Spleen (tissue), 11 donors: ENCODE measurements around the gene U2AF1L4. TPM values are rescaled to one million over a fixed set of nuclear protein-coding genes. Genes with fewer than 3 reads are reported as not detected.

Experiments used
- DNase-seq: peaks from one replicate; pipeline ENCODE4 v3.0.0-alpha.2; 2020
- H3K27ac ChIP-seq, 8 donors: fragments of 200-600 bp; sonication (generic) in 7 of 8; 1 replicate in 4 of 8; 2 replicates in 4 of 8; pipeline versions ENCODE4 v1.5.0 to v1.8.0; 2016 to 2021; ENCODE audit warnings: inconsistent platforms in 4 of 8, mild to moderate bottlenecking in 4 of 8, moderate library complexity in 1 of 8
- H3K27me3 ChIP-seq, 7 donors: fragments of 200-600 bp; sonication (generic) in 6 of 7; replicated peaks in 1 of 7; 1 replicate in 4 of 7; 2 replicates in 3 of 7; pipeline versions ENCODE4 v1.5.0 to v1.8.0; 2016 to 2021; ENCODE audit warnings: inconsistent platforms in 3 of 7, mild to moderate bottlenecking in 1 of 7
- H3K36me3 ChIP-seq, 6 donors: fragments of 200-600 bp; sonication (generic) in 5 of 6; 1 replicate in 4 of 6; 2 replicates in 2 of 6; pipeline versions ENCODE4 v1.5.0 to v1.8.0; 2016 to 2021; ENCODE audit warnings: inconsistent platforms in 2 of 6
- H3K4me1 ChIP-seq, 6 donors: fragments of 200-600 bp; sonication (generic) in 5 of 6; 1 replicate in 3 of 6; 2 replicates in 3 of 6; pipeline versions ENCODE4 v1.5.0 to v1.8.0; 2016 to 2021; ENCODE audit warnings: inconsistent platforms in 3 of 6
- H3K4me3 ChIP-seq, 8 donors: fragments of 200-600 bp; sonication (generic) in 7 of 8; 1 replicate in 4 of 8; 2 replicates in 4 of 8; pipeline versions ENCODE4 v1.5.0 to v1.8.0; 2016 to 2021; ENCODE audit warnings: inconsistent platforms in 4 of 8, mild to moderate bottlenecking in 4 of 8, moderate library complexity in 2 of 8
- H3K9me3 ChIP-seq, 8 donors: fragments of 200-600 bp; sonication (generic) in 7 of 8; 1 replicate in 4 of 8; 2 replicates in 4 of 8; pipeline versions ENCODE4 v1.5.0 to v1.8.0; 2016 to 2021; ENCODE audit warnings: inconsistent platforms in 4 of 8
- CTCF ChIP-seq, 11 experiments: fragments of 200-600 bp in 7 of 11; fragments of 450-650 bp in 4 of 11; sonication (generic) in 4 of 11; IDR thresholded peaks in 8 of 11; conservative IDR thresholded peaks in 3 of 11; 1 replicate in 7 of 11; 2 replicates in 4 of 11; pipeline versions ENCODE4 v1.4.0 to v1.8.0; 2016 to 2021; ENCODE audit warnings: antibody characterized with exemption in 11 of 11, inconsistent platforms in 4 of 11, mild to moderate bottlenecking in 1 of 11
- POLR2A ChIP-seq, 3 donors: fragments of 450-650 bp; IDR thresholded peaks; one replicate each; pipeline ENCODE4 v1.5.1; 2017; ENCODE audit warnings: antibody characterized with exemption in 3 of 3, mild to moderate bottlenecking in 1 of 3
- POLR2AphosphoS5 ChIP-seq, 3 donors: sonication (generic); formaldehyde crosslinking; IDR thresholded peaks; one replicate each; pipeline ENCODE4 v1.5.1; 2017; ENCODE audit warnings: antibody characterized with exemption in 3 of 3
- WGBS, 5 donors: extraction: QIAGEN DNeasy Blood & Tissue Kit in 3 of 5; methylation state at CpG; one replicate each; pipeline versions ENCODE4 v1.1.5 to v1.1.7; 2013 to 2018; 5-methylcytosine and 5-hydroxymethylcytosine counted together
- intact Hi-C: fragments of 100-400 bp; cut with DNase I; formaldehyde crosslinking; loops from one replicate; pipeline ENCODE4 v1.15.0; 2023; ENCODE audit warnings: low total_unique reads
- polyA plus RNA-seq, 3 donors: library from polyadenylated mRNA; stranded (reverse); fragments of 200-250 nt; gene quantifications; one replicate each; pipeline ENCODE4 v1.2.1, GENCODE V29; 2013
- total RNA-seq, 7 donors: library from RNA; depleted of rRNA in 3 of 7; stranded (reverse); fragments of >200 nt in 3 of 7; fragmentation: NEBNext Ultra II Directional in 4 of 7; extraction: Animal tissue kit (Norgen Biotek cat#: 25700) in 4 of 7; gene quantifications; one replicate each; pipeline versions ENCODE4 v1.1.0 to v1.2.1, GENCODE V29; 2016 to 2021
- donor health status: healthy with polysubstance abuse.
- donor health status: DM: no; HTN: no; CAD: no; lungs with moderate emphysema.
- donor health status: DM: no; HTN: no; CAD: no.
- donor health status: Bipolar disorder and iron deficiency.
- donor health status: healthy.
- donor health status: DM: no; HTN: no; CAD: no.
- donor health status: DM: yes; HTN: yes; CAD: no.

Gene U2AF1L4
- total and polyA plus RNA-seq, 10 donors, result 27.2 to 96.5 (median 29.9) TPM

- intact Hi-C loops, result no loop called here
- Histone ChIP-seq H3K4me1 (peaks cover 0 to 4% (median 0%) of the 10 kb centered on the region in 6 donors), H3K4me3 (no peak overlapping the region), H3K27ac (no peak overlapping the region), H3K36me3 (peaks cover 0 to 5% (median 0%) of the 10 kb centered on the region in 6 donors), H3K9me3 (no peaks in the 10 kb centered on the region), H3K27me3 (peaks cover 0 to 49% (median 4%) of the 10 kb centered on the region in 7 donors)
- no peak for DNase-seq
- TF ChIP-seq CTCF (IDR thresholded peaks at IDR 0.05 in 8 of 11, conservative IDR thresholded peaks at IDR 0.05 in 3 of 11) (no peak), POLR2AphosphoS5 (IDR thresholded peaks at IDR 0.05) (no peak), POLR2A (IDR thresholded peaks at IDR 0.05) (no peak)
- 84 to 92% (median 86%) methylated on average over 12 to 15 of the region's 15 CpGs for WGBS, 5 donors
These were observed 47.1 kb upstream of the U2AF1L4 start for GRCh38 chr19:35792312-35792711.

GRCh38 chr19:35791814-35792279 lies 46.6 kb upstream of the U2AF1L4 start:
- no peak overlapping the region for H3K27ac ChIP-seq
- 77 to 91% (median 87%) methylated on average over 3 to 9 of the region's 9 CpGs for WGBS, 5 donors
- intact Hi-C loops, result no loop called here

GRCh38 chr19:35790981-35791813 lies 46.0 kb upstream of the U2AF1L4 start:
- TF ChIP-seq POLR2AphosphoS5 (IDR thresholded peaks at IDR 0.05) (peak in 1 of 3 donors; percentile 20), CTCF (IDR thresholded peaks at IDR 0.05 in 8 of 11, conservative IDR thresholded peaks at IDR 0.05 in 3 of 11) (no peak)
- 52 to 81% (median 72%) methylated on average over 5 to 20 of the region's 20 CpGs for WGBS, 5 donors
- H3K4me3 ChIP-seq, result no peak overlapping the region
- H3K36me3 ChIP-seq, result peaks cover 0 to 16% (median 0%) of the 10 kb centered on the region in 6 donors
- intact Hi-C loops, result no loop called here
- H3K27me3 ChIP-seq, result peaks cover 0 to 38% (median 0%) of the 10 kb centered on the region in 7 donors
- H3K9me3 ChIP-seq, result no peaks in the 10 kb centered on the region
- H3K27ac ChIP-seq, result no peak overlapping the region
- no peak for DNase-seq
- H3K4me1 ChIP-seq, result no peaks in the 10 kb centered on the region

More at GRCh38 chr19:35791814-35792279, 46.6 kb upstream of the U2AF1L4 start:
- no peak for DNase-seq
- Histone ChIP-seq H3K9me3 (no peaks in the 10 kb centered on the region), H3K27me3 (peaks cover 0 to 44% (median 4%) of the 10 kb centered on the region in 7 donors), H3K4me3 (no peak overlapping the region), H3K36me3 (peaks cover 0 to 9% (median 0%) of the 10 kb centered on the region in 6 donors), H3K4me1 (no peaks in the 10 kb centered on the region)
- TF ChIP-seq CTCF (IDR thresholded peaks at IDR 0.05 in 8 of 11, conservative IDR thresholded peaks at IDR 0.05 in 3 of 11), result no peak
- no peak for TF ChIP-seq POLR2AphosphoS5 (IDR thresholded peaks at IDR 0.05)
